ELR (cell line): ENCODE measurements around the gene WAS.
"Not testable (repeated sequence)": the region's sequence is repeated elsewhere in the genome, so short reads cannot be mapped to it uniquely, and the experiment has no call there.

Source experiments
- DNase-seq: peaks from one replicate; pipeline ENCODE4 v3.0.0-alpha.2; 2015; ENCODE audit warnings: low read depth

Gene WAS

DNA sequence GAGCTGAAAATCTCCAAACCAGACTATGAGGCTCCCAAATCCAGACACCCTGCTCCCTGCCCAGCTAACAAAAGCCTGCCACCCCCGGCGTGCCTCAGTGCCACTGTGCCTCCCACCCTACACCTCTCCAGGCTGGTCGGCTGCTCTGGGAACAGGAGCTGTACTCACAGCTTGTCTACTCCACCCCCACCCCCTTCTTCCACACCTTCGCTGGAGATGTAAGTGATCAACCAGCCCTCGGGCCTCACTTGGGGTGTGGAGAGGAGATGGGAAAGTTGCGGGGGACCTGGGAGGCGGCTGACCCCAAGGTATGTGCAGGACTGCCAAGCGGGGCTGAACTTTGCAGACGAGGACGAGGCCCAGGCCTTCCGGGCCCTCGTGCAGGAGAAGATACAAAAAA lies 1.8 kb downstream of the WAS start:
- DNase-seq, result no peak

DNA sequence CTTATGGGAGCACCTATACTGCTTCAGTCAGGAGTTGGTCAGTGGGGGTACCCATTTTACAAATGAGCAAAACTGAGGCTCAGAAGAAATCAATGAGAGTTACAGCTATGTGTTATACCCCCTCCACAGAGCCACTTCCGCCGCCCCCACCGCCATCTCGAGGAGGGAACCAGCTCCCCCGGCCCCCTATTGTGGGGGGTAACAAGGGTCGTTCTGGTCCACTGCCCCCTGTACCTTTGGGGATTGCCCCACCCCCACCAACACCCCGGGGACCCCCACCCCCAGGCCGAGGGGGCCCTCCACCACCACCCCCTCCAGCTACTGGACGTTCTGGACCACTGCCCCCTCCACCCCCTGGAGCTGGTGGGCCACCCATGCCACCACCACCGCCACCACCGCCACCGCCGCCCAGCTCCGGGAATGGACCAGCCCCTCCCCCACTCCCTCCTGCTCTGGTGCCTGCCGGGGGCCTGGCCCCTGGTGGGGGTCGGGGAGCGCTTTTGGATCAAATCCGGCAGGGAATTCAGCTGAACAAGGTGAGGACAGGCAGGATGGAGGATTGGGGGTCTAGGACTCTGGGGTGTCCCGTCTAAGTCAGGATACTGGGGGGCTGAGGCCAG lies 5.0 kb downstream of the WAS start:
- DNase-seq, result no peak

DNA sequence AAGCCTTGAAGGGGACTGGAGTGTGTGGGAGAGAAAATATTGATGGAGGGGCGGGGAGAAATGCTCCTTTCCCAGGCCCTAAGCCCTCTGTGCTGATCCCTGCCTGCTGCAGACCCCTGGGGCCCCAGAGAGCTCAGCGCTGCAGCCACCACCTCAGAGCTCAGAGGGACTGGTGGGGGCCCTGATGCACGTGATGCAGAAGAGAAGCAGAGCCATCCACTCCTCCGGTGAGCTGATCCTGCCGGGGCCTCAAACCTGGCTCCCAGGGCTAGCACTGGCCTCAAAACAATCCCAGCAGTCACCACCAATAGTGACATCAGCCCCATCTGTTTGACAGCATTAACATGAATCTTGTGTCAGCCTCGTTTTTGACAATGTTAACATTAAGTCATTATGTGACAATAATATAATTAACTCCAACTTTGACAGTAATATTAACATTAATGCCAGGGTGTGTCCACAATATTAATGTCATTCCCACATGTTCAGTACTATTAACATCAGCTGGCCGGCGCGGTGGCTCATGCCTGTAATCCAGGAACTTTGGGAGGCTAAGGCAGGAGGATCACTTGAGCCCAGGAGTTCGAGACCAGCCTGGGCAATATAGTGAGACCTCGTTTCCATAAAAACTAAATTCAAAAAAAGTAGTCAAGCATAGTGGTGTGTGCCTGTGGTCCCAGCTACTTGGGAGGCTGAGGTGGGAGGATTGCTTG lies 5.8 kb downstream of the WAS start:
- DNase-seq, result no peak

DNA sequence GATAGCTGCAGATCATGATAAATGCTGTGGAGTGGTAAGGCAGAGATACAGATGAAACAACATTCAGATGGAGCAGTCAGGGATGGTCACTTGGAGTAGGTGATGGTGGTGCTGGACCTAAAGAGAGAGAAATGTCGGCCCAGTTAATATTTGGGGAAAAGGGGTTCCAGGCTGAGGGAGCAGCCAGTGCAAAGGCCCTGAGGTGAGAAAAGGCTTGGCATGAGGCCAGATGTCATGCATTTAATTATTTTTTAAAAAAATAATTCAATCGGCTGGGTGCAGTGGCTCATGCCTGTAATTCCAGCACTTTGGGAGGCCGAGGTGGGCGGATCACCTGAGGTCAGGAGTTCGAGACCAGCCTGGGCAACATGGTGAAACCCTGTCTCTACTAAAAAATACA lies 8.1 kb downstream of the WAS start:
- DNase-seq, result not testable (repeated sequence)

DNA sequence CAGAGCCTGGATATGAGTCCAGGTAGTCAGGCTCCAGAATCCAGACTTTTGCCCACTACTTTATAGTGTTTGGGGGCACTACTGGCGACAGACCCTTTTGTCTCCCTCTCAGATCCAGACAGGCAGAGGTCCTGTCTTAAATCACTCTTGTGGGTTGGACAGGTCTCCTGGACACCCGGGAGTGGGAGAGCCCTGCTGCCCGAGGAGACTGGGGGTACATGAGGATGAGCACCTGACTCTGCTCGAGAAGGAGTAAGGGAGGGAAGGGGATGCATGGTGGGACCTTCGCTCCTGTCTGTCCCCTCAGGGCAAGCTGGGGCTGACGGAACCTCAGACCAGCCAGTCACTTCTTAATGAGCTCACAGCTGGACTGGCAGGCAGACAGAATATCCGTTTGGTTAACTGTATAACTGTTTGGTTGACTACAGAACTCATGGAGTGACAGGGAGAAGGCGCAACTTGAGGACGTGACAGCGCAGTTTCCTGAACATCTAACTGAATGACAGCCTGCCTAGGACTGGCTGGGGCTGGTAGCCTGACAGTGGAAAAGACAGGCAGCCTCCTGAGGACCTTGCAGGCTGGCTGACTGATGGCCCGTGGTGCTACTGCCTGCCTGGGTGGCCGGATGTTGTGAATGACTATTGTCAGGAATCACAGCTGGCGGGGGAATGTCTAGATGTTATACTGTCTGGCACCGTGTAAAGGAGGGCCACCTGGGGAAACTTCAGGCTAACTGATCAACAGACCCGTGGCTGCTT lies 11.4 kb downstream of the WAS start:
- DNase-seq, result no peak

DNA sequence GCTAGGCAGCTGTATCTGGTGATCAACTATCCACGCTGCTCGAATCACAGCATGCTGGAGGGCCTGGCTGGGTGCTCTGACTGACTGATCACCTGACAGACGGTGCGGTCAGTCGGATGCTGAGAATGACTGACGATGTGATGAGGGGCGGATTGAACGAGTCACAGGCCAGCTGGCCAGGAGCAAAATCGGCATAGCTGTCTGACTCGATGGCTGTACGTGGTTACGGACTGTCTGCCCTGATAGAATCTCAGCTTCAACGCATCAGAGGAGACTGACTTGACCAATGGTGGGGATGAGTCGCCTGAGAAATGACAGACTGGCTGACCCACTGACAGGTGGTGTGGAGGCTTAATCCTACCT lies 11.9 kb downstream of the WAS start:
- DNase-seq, result peak; percentile 41

DNA sequence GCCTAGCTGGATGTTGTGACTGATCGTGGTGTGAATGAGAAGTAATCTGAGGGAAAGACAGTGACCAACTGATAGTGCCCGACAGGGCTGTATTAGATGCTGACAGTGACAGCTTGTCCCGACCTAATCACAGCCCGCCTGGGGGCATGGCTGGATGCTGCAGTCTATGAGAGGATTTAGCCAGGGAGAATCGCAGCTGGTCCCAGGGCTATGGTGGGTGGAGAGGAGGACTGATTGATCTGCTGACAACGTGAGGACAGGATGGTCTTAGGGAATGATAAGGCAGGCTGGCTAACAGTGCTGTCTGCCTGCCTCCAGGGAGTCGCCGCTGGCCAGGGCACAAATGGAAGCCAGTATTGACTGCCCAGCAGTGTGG lies 12.3 kb downstream of the WAS start:
- DNase-seq, result peak; percentile 27

DNA sequence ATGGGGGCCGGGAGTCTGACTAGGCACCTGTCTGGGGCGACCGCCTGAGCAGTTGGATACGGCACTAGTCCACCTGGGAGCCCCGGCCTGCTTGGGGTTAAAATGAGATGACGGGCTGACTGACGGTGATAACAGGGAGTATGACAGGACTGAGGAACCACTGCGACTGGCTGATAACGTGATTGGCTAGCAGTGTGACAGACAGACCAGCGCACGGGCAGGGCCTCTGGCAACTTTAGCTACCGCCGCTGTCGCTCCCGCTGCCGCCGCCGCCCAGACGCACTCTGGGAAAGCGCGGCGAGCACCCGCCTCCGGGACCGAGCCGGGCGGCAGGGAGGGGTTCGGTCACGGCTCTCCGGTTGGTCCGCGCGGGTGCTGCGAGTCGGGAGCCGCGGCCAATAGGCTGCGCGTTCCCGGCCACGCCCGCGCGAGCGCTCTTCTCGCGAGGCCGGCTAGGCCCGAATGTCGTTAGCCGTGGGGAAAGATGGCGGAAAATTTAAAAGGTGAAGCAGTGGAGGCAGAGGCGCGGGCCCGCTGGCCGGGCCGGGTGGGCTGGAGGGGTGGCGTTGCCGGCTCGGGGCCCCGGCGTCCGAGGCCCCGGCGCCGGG lies 12.8 kb downstream of the WAS start, which contains the start of gene SUV39H1:
Gene SUV39H1 (plus strand): TSS at position 434 of the 608 bp plus-strand sequence. CDS start 51 bp downstream, at position 485.
- peak; percentile 89 for DNase-seq

DNA sequence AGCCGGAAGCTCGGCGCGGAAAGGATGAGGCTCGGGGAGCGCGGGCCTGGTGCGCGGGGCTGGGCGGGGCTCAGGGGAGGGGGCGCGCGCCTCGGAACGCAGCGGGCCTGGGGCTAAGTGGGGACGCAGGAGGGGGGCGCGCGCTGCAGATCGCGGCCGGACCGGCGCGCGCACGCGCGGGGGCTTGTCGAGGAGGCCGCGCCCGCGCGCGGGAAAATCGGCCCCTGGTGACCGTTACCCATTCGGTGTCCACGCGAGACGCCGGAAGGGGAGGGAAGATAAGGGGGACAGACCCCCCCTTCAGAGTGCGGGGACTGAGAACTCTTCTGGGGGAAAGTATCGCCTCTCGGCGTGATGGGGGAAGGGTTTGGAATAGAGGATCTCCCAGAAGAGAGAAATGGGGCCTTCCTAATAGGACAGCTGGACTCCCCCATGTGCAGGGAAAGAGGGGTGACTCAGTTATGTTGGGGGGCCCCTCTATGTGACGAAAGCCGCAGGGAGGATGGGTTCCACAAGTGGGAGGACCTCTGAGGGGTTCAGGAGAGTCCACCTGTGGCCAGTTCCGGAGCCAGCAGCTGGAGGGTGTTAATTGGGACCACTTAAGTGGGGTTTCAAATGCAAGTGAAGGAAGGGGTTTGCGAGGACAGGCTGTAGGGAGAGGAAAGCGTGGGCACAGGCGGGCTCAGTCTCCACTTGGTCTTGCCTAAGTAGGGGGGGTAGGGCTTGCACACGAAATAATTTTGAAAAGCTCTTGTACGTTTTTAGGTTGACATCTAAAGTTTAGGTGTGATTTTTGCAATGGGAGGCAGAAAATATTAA lies 13.5 kb downstream of the WAS start:
- peak; percentile 73 for DNase-seq

DNA sequence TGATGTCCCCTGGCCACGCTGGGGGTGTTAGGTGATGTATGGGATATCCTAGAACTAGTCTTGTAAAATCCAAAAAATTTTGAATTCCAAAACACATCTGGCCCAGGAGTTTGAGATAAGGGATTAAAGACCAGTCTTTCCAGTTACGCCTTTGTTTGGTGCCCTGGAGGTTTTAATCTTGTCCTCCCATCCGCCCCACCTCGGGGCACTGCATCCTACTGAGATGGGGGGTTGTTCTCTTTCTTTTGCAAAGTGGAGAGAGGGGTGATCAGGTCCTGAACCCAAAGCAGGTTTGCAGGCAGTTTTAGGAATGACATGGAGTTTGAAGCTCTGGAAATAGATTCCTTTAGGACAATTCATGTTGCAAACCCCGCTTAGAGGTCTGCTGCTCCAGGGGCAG lies 14.7 kb downstream of the WAS start:
- DNase-seq, result no peak

DNA sequence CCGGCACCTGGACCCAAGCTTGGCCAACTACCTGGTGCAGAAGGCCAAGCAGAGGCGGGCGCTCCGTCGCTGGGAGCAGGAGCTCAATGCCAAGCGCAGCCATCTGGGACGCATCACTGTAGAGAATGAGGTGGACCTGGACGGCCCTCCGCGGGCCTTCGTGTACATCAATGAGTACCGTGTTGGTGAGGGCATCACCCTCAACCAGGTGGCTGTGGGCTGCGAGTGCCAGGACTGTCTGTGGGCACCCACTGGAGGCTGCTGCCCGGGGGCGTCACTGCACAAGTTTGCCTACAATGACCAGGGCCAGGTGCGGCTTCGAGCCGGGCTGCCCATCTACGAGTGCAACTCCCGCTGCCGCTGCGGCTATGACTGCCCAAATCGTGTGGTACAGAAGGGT lies 16.6 kb downstream of the WAS start:
- DNase-seq, result no peak

DNA sequence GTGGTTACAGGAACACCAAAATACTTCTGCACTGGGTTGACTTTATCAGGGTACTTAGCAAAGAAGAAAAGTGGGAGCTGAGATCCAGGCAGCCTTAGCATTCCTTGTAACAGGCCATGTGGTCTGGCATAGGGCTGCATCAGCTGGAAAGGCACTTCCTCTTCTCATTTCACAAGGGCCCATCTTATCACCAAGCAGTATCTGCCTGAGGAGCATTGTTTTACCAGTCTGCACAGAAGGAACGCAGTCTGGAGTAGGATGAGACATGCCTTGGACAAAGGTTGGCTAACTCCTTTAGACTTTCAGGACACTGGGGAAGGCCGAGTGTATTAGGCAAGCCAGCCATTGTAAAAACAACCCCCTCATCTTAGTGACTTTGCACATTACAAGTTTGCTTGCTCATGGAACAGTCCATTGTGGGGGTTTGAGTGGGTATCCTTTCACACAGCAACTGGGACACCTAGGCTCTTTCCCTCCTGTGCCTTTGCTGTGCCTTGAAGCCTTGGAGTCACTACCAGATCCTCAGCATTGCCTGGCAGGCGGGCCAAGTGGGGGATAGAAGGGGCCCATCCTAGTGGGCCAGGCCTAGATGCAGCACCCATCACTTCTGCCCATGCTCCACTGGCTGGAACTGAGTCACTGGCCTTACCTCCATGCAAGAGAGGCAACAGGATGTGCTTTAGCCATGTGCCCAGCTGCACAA lies 17.5 kb downstream of the WAS start:
- no peak for DNase-seq

DNA sequence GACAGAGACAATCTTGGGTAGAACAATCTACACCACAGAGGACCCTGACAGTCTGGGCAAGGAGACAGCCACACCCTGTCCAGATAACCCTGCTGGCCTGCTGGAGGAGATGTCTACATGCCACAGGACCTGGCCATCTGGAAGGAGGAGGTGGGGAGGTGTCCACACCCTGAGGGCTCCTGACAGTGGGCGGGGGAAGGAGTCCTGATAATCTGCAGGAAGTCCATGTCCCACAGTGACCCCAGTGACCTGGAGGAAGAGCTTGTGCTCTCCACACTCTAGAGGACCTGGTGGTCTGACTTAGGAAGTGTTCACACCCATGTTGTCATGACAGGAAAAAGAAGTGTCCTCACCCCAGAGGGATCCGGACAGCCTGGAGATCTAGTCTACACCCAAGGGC lies 18.4 kb downstream of the WAS start:
- no peak for DNase-seq

DNA sequence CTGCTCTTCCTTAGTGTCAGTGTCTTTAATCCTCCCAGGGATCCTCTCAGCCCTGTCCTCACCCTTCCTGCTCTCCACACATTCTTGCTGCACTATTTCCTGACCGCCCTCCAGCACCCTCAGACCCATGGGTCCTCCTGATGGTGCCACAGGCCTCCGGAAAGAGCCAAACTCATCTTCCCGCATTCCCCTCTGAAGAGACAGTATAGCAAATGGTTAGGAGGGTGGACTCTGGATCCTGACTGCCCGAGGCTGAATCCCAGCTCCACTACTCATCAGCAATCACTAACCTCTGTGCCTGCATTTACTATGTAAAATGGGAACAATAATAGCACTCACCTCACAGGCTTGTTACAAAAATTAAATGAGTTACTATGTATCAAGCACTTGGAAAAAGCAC lies 19.1 kb downstream of the WAS start:
- no peak for DNase-seq

DNA sequence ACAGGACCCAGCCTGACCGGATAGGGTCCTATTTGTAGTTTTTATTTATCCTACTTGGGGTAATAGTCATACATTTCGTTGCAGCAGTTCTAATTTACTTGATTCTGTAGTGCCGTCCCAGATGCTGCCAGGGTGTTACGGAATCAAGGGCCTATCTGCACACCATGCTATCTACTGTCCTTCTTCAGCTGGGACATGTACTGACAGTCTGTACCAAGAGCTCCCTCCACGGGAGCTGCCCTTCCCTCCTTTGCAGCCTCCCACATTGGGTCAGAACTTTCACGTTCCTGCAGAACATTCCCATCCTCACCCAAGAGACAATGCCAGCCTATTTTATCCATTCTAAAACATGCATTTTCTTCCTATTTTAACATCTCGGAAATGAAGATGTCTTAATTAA lies 19.6 kb downstream of the WAS start:
- no peak for DNase-seq

DNA sequence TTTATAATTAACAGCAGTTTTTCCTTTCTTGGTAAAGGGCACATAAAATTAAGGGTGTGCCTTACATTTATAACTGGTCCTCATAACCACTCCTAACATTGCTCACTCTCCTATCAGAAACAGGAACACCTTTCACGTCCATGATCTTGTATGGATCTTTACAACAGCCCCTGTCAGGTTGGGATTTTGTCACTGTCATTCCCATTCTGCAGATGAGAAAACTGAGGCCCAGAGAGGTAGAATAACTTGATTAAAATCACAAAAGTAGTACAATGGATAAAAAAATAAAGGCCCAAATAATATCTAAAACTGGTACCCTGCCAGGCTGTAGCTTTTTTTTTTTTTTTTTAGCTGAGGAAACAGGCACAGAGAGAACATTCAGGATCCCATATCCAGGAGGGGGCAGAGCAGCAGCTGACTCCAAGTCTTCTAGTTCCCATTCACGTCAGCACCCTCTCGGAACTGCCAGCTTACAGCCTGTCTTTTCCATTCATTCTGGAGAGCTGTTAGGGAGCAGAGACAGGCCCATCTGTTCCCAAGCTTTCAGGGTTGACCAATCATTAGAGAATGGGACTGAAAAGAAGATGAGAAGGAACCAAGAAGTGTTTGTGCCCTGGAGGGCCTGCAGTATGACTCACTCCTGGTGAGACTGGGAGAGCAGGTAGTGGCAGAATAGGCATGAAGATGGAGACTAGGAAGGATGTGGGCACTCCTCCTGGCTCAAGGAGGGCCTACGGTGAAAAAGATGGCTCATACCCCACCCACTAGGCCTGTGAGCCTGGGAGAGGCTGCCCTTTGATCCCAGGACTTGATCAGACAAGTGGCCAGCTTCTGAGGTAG lies 20.3 kb downstream of the WAS start:
- peak; percentile 76 for DNase-seq

DNA sequence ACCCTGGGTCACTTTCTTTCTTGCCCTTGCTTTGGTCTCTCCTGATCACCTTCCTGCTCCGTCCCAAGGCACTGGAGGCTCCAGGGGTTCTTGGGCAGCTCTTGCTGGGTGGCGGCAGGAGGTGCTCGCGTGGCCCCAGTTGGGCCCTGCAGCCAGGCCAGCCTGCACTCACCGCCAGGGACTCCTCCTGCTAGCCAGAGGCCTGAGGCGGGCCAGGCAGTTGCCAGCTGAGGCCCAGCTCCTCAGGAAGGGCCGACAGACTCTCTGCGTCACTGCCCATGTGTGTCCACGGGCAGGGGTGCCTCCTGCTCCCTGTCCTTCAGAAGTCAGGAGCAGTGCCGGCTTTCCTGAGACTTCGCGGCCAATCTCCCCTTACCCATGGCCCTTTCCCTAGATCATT lies 22.3 kb downstream of the WAS start:
- no peak for DNase-seq

DNA sequence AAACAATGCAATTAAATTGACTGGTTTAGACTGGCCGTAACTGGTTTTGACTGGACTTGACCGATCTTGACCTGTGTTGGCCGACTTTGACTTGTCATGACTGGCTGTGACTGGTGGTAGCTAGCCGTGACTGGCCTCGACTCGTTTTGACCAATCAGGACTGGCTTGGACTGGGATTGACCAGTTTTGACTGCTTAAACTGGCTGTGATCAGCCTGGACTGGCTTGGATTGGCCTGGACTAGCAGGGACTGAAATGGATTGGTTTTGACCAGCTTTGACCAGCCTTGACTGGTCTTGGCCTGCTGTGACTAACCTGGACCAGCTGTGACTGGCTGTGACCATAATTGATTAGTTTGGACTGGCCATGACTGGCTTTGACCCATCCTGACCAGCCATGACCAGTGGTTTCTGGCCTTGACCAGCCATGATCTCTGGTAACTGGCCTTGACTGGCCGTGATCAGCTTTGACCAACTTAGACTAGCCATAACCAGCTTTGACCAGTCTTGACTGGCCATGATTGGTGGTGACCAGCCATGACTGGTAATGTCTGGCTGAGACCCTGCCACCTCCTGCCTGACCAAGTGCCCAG lies 26.0 kb downstream of the WAS start:
- DNase-seq, result no peak

DNA sequence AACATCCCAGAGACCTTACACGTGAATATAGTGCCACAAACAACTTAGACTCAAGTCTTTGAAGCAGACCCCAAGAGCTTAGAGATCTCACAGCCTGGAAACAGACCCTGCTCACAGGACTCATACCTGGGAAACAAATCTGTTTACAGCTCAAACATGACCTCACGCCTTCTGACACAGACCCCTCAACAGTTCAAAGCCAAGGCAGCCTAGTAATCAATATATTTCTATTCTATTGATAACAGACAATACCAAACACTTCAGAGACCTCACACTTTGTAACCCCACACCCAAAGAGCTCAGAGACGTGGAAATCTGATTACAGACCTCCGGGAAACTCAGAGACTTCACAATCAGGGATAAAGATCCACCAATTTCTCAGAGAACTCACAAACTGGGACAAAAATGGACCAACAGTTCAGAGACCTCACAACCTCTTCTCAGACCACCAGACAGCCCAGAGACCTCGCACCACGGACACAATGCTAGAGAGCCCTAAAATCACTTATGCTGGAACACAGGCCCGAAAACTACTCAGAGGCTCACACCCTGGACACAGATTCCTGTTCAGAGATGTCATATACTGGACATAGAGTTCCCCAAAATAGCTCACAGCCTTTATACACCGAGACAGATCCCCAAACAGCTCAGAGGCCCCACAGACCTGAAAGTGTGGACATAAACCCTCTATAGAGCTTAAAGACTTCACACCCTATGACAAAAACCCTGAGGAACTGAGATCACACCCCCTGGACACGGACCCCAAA lies 27.7 kb downstream of the WAS start:
- DNase-seq, result no peak
